ENCODE data around the gene RNU7-1. TPM values are rescaled to one million over a fixed set of nuclear protein-coding genes. Genes with fewer than 3 reads are reported as not detected.
A peak's percentile ranks its signal among the peaks of the same experiment; 100 is the strongest.

RNU7-1 gene
- total RNA-seq, 2 donors from 2014 or later: not detected

DNA sequence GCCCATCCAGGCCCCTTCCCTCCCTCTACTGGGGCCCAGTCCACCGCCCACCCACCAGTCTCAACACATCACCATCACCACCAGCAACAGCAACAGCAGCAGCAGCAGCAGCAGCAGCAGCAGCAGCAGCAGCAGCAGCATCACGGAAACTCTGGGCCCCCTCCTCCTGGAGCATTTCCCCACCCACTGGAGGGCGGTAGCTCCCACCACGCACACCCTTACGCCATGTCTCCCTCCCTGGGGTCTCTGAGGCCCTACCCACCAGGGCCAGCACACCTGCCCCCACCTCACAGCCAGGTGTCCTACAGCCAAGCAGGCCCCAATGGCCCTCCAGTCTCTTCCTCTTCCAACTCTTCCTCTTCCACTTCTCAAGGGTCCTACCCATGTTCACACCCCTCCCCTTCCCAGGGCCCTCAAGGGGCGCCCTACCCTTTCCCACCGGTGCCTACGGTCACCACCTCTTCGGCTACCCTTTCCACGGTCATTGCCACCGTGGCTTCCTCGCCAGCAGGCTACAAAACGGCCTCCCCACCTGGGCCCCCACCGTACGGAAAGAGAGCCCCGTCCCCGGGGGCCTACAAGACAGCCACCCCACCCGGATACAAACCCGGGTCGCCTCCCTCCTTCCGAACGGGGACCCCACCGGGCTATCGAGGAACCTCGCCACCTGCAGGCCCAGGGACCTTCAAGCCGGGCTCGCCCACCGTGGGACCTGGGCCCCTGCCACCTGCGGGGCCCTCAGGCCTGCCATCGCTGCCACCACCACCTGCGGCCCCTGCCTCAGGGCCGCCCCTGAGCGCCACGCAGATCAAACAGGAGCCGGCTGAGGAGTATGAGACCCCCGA, 6.8 kb upstream of the RNU7-1 start:
- Mint-ChIP-seq H3K4me3 (peak overlapping the region; percentile 83 to 96), H3K27ac (peak overlapping the region; percentile 94), H3K9me3 (no peaks in the 10 kb centered on the region), H3K4me1 (ENCODE audit: low read depth) (peaks cover 71% of the 10 kb centered on the region), H3K36me3 (ENCODE audit: insufficient read depth in 2 of 2) (peaks cover 0 to 9% of the 10 kb centered on the region in 2 donors), H3K27me3 (ENCODE audit: low read depth) (no peaks in the 10 kb centered on the region)
- ATAC-seq (replicated peaks in 1 of 2) (peak; percentile 45 to 50), DNase-seq (peak; percentile 66 to 77)

DNA sequence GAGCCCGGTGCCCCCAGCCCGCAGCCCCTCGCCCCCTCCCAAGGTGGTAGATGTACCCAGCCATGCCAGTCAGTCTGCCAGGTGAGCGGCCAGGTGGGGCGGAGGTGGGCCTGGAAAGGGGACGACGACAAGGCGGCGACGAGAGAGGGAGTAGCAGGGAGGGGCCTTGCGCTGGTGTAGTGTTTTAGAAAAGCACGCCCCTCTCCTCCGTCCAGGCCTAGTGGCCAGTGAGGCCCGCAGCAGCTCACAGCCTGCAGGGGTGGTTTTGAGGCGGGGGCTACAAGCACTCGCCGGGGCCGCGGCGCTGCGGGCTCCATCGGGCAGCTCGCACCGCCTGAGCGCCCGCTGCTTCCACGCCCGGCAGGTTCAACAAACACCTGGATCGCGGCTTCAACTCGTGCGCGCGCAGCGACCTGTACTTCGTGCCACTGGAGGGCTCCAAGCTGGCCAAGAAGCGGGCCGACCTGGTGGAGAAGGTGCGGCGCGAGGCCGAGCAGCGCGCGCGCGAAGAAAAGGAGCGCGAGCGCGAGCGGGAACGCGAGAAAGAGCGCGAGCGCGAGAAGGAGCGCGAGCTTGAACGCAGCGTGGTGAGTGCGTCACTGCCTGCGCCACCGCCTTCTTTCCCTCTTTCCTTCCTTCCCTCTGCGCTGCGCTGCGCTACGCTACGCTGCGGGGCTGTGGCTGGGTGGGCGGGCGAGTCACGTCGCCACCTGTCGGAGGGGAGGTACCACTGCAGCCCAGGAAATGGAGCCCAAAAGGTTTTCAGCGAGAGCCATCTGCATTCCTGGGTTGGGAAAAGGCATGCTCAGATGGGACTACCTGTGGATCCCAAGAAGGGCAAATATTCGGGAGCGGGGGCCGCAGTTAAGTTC, 5.9 kb upstream of the RNU7-1 start:
- Mint-ChIP-seq H3K27me3 (ENCODE audit: low read depth) (no peaks in the 10 kb centered on the region), H3K4me1 (ENCODE audit: low read depth) (peaks cover 70% of the 10 kb centered on the region), H3K27ac (peak overlapping the region; percentile 52), H3K4me3 (peak overlapping the region; percentile 83 to 96), H3K36me3 (ENCODE audit: insufficient read depth in 2 of 2) (peaks cover 0 to 9% of the 10 kb centered on the region in 2 donors), H3K9me3 (no peaks in the 10 kb centered on the region)
- ATAC-seq (replicated peaks in 1 of 2) (peak; percentile 93 to 95), DNase-seq (peak; percentile 94 to 95)

DNA sequence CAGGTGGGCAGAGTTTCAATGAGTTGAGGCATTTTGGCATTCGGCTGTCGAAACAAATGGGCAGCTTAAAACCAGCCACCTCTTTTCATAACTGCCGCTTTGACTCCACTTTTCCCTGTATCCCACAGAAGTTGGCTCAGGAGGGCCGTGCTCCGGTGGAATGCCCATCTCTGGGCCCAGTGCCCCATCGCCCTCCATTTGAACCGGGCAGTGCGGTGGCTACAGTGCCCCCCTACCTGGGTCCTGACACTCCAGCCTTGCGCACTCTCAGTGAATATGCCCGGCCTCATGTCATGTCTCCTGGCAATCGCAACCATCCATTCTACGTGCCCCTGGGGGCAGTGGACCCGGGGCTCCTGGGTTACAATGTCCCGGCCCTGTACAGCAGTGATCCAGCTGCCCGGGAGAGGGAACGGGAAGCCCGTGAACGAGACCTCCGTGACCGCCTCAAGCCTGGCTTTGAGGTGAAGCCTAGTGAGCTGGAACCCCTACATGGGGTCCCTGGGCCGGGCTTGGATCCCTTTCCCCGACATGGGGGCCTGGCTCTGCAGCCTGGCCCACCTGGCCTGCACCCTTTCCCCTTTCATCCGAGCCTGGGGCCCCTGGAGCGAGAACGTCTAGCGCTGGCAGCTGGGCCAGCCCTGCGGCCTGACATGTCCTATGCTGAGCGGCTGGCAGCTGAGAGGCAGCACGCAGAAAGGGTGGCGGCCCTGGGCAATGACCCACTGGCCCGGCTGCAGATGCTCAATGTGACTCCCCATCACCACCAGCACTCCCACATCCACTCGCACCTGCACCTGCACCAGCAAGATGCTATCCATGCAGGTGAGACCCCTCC, 5.0 kb upstream of the RNU7-1 start:
- DNase-seq (no peak), ATAC-seq (replicated peaks in 1 of 2) (no peak)
- Mint-ChIP-seq H3K9me3 (no peaks in the 10 kb centered on the region), H3K27ac (no peak overlapping the region), H3K4me3 (peak overlapping the region; percentile 83 to 96), H3K4me1 (ENCODE audit: low read depth) (peaks cover 70% of the 10 kb centered on the region), H3K36me3 (ENCODE audit: insufficient read depth in 2 of 2) (peaks cover 0 to 9% of the 10 kb centered on the region in 2 donors), H3K27me3 (ENCODE audit: low read depth) (no peaks in the 10 kb centered on the region)

DNA sequence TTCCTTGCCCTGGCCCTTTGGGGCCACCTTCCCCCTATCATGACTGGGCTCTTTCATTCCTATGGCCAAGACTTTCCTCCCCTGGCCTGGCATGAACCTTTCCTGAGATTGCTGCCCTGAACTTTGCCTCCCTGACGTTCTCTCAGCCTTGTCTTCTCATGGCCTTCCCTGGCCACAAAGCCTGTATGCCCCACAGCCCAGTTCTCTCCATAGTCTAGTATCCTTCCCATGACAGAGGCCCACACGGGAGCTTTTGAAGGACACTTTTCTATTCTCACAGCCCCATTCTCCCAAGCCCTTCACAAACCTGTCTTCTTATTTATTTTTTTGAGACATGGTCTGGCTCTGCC, 4.5 kb upstream of the RNU7-1 start:
- Mint-ChIP-seq H3K4me1 (ENCODE audit: low read depth) (peaks cover 67% of the 10 kb centered on the region), H3K4me3 (peak overlapping the region; percentile 48 to 96)

DNA sequence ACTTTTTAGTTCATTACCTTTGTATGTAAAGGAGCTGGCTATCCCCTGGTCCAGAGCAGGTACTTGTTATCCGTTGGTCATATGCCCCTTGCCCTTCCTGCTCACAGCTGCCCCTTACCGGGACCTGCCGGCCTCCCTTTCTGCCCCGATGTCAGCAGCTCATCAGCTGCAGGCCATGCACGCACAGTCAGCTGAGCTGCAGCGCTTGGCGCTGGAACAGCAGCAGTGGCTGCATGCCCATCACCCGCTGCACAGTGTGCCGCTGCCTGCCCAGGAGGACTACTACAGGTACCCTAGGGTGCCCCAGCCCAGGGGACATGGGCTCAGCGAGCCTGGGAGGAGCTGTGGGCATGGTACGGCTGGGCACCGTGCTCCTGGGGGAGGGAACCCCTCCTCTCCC, 2.3 kb upstream of the RNU7-1 start:
- H3K36me3 Mint-ChIP-seq (ENCODE audit: insufficient read depth in 2 of 2): peaks cover 2 to 6% of the 10 kb centered on the region in 2 donors

More for the DNA sequence above, 4.5 kb upstream of the RNU7-1 start:
- peak overlapping the region; percentile 67 for H3K27ac Mint-ChIP-seq
- DNase-seq (no peak), ATAC-seq (replicated peaks in 1 of 2) (no peak)
- H3K9me3 Mint-ChIP-seq: no peaks in the 10 kb centered on the region
- H3K27me3 Mint-ChIP-seq (ENCODE audit: low read depth): no peaks in the 10 kb centered on the region
- peaks cover 0 to 6% of the 10 kb centered on the region in 2 donors for H3K36me3 Mint-ChIP-seq (ENCODE audit: insufficient read depth in 2 of 2)

DNA sequence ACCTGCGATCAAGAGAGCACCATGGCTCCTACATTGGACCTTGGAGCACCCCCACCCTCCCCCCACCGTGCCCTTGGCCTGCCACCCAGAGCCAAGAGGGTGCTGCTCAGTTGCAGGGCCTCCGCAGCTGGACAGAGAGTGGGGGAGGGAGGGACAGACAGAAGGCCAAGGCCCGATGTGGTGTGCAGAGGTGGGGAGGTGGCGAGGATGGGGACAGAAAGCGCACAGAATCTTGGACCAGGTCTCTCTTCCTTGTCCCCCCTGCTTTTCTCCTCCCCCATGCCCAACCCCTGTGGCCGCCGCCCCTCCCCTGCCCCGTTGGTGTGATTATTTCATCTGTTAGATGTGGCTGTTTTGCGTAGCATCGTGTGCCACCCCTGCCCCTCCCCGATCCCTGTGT, 1.8 kb upstream of the RNU7-1 start:
- Mint-ChIP-seq H3K4me1 (ENCODE audit: low read depth) (peaks cover 60% of the 10 kb centered on the region), H3K4me3 (no peak overlapping the region), H3K9me3 (no peaks in the 10 kb centered on the region), H3K27me3 (ENCODE audit: low read depth) (no peaks in the 10 kb centered on the region), H3K36me3 (ENCODE audit: insufficient read depth in 2 of 2) (peaks cover 3 to 4% of the 10 kb centered on the region in 2 donors), H3K27ac (no peak overlapping the region)
- ATAC-seq (replicated peaks in 1 of 2) (no peak), DNase-seq (no peak)

More for the DNA sequence above, 2.3 kb upstream of the RNU7-1 start:
- no peak for ATAC-seq (replicated peaks in 1 of 2)
- no peak overlapping the region for H3K4me3 Mint-ChIP-seq
- H3K27ac Mint-ChIP-seq: no peak overlapping the region
- DNase-seq: no peak
- H3K9me3 Mint-ChIP-seq: no peaks in the 10 kb centered on the region
- peaks cover 60% of the 10 kb centered on the region for H3K4me1 Mint-ChIP-seq (ENCODE audit: low read depth)
- no peaks in the 10 kb centered on the region for H3K27me3 Mint-ChIP-seq (ENCODE audit: low read depth)

DNA sequence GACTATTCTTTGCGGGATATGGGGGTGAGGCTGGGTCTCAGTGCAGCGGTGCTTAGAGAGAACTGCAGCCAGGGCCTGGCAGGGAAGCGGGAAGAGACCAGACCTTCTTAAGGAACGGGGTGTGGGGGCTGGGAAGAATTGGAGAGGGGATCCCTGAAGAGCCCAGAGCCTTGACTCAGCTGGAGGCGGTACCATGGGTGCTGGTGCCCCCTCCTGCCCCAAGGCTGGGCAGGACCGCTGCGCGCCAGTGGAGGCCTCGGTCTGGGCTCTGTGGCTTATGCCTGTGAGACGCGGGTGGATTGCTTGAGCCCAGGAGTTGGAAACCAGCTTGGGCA, 1.3 kb upstream of the RNU7-1 start:
- DNase-seq (no peak), ATAC-seq (replicated peaks in 1 of 2) (no peak)
- Mint-ChIP-seq H3K4me1 (ENCODE audit: low read depth) (peaks cover 63% of the 10 kb centered on the region), H3K27ac (no peak overlapping the region), H3K27me3 (ENCODE audit: low read depth) (no peaks in the 10 kb centered on the region), H3K36me3 (ENCODE audit: insufficient read depth in 2 of 2) (peaks cover 4 to 6% of the 10 kb centered on the region in 2 donors), H3K9me3 (no peaks in the 10 kb centered on the region), H3K4me3 (peak overlapping the region; percentile 77 to 92)

DNA sequence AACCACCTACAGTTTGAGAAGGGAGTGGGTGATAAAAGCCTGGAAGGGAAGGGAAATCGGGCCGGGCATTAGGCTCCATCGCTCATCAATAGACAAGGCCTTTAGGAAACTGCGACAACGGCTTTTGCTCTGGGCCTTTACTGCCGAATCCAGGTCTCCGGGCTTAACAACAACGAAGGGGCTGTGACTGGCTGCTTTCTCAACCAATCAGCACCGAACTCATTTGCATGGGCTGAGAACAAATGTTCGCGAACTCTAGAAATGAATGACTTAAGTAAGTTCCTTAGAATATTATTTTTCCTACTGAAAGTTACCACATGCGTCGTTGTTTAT, 261 bp upstream of the RNU7-1 start:
- Mint-ChIP-seq H3K27me3 (ENCODE audit: low read depth) (no peaks in the 10 kb centered on the region), H3K4me1 (ENCODE audit: low read depth) (peaks cover 68% of the 10 kb centered on the region), H3K4me3 (peak overlapping the region; percentile 77 to 92), H3K27ac (peak overlapping the region; percentile 100), H3K36me3 (ENCODE audit: insufficient read depth in 2 of 2) (peaks cover 4 to 6% of the 10 kb centered on the region in 2 donors), H3K9me3 (no peaks in the 10 kb centered on the region)
- ATAC-seq (replicated peaks in 1 of 2) (peak; percentile 35), DNase-seq (peak; percentile 80 to 86)

DNA sequence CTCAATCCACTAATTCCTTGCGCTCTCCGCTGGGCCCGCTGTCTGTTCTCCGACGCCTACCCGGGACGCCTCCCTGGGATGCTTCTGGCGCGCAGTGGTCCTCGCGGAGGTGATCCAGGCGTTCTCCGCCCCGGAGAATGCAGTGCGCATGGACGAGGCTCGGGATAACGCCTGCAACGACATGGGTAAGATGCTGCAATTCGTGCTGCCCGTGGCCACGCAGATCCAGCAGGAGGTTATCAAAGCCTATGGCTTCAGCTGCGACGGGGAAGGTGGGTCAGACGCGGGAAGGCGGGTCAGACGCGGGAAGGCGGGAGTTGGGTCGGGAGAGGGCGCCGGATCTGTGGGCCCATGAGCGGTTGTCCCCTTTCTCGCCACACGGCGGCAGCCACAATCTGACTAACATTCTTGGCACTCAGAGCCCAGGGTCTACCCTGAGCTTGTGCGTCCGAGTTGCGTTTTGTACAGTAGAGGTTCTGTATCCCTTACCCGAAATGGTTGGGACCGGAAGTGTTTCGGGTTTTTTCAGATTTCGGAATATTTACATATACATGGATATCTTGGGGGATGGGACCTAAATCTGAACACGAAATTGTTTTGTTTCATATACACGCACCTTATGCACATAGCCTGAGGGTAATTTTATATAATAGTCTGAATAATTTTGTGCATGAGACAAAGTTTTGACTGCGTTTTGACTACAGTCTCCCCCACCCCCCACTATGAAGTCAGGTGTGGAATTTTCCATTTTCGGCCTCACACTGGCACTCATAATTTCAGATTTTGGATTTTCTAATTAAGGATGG, 968 bp downstream of the RNU7-1 start:
- H3K27ac Mint-ChIP-seq: peak overlapping the region; percentile 100
- DNase-seq (peak; percentile 92 to 96), ATAC-seq (replicated peaks in 1 of 2) (peak; percentile 57 to 61)
- peak overlapping the region; percentile 77 to 92 for H3K4me3 Mint-ChIP-seq
- H3K9me3 Mint-ChIP-seq: no peaks in the 10 kb centered on the region
- peaks cover 0 to 6% of the 10 kb centered on the region in 2 donors for H3K36me3 Mint-ChIP-seq (ENCODE audit: insufficient read depth in 2 of 2)
- peaks cover 69% of the 10 kb centered on the region for H3K4me1 Mint-ChIP-seq (ENCODE audit: low read depth)
- H3K27me3 Mint-ChIP-seq (ENCODE audit: low read depth): no peaks in the 10 kb centered on the region

DNA sequence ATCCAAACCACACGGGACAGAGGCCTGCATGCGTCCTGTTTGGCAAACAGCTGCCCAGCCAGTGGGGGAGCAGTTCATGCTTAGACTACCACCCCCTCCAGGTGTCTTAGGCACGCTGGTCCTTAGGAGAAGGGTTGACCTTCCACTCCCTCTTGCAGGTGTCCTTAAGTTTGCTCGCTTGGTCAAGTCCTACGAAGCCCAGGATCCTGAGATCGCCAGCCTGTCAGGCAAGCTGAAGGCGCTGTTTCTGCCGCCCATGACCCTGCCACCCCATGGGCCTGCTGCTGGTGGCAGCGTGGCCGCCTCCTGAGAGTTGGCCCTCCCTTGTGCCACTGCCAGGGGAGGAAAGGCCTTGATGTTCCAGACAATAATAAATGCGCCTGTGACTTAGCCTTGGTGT, 2.0 kb downstream of the RNU7-1 start:
- H3K27me3 Mint-ChIP-seq (ENCODE audit: low read depth): no peaks in the 10 kb centered on the region
- no peak for ATAC-seq (replicated peaks in 1 of 2)
- H3K9me3 Mint-ChIP-seq: no peaks in the 10 kb centered on the region
- H3K27ac Mint-ChIP-seq: peak overlapping the region; percentile 100
- H3K4me1 Mint-ChIP-seq (ENCODE audit: low read depth): peaks cover 76% of the 10 kb centered on the region
- peak overlapping the region; percentile 77 to 92 for H3K4me3 Mint-ChIP-seq
- peaks cover 0 to 6% of the 10 kb centered on the region in 2 donors for H3K36me3 Mint-ChIP-seq (ENCODE audit: insufficient read depth in 2 of 2)
- no peak for DNase-seq

DNA sequence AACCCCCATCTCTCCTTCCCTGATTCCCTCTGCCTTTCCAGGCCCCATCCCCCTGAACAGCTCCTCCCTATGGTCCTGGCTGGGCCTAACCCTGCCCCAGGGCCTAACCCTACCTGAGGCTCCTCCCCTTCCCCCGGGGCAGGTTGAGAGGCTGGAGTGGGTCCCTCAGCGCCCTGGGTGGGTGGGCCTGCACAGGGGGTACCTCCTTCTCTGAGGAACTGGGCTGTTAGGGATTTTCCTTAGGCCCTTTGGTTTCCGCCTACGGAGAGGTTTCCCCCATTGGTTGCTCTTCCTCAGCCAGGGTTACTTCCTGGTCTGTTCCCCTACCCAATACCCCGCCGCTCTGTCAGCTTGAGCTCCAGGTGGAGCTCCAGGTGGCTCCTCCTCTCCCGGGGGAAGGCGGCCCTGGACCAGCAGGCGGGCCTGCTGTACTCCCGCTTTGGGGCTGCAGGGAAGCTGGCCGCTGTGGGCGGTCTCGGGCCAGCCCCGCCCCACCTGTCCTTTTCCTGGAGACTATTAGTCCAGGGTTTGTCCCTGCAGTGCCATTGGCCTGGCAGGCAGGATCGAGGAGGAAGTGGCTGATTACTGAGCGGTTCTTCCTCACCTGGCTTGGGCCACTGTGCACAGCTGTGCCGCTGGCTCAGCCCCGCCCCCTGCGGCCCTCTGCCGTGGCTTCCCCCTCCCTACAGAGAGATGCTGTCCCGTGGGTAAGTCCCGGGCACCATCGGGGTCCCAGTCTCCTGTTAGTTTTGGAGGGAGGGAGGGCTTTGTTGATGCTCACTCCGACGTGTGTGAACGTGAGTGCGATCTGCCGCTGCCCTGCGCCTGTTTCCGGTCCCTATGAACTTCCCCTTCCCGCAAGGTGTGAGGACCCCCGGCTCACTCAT, 2.7 kb downstream of the RNU7-1 start:
- peak overlapping the region; percentile 77 to 92 for H3K4me3 Mint-ChIP-seq
- no peaks in the 10 kb centered on the region for H3K27me3 Mint-ChIP-seq (ENCODE audit: low read depth)
- H3K9me3 Mint-ChIP-seq: no peaks in the 10 kb centered on the region
- H3K36me3 Mint-ChIP-seq (ENCODE audit: insufficient read depth in 2 of 2): peaks cover 0 to 6% of the 10 kb centered on the region in 2 donors
- H3K27ac Mint-ChIP-seq: peak overlapping the region; percentile 100
- peaks cover 79% of the 10 kb centered on the region for H3K4me1 Mint-ChIP-seq (ENCODE audit: low read depth)
- ATAC-seq (replicated peaks in 1 of 2): peak in 1 of 2 donors; percentile 2
- peak; percentile 62 to 69 for DNase-seq
